GM12878 (cell line): ENCODE results near the gene KRTAP10-11. TPM values are rescaled to one million over a fixed set of nuclear protein-coding genes. Genes with fewer than 3 reads are reported as not detected.

Source experiments
- ATAC-seq: fragments of 200-7000 bp; cut with Tn5 transposase; 3 replicates; pipeline ENCODE4 v1.9.1; 2020; ENCODE audit warnings: mild to moderate bottlenecking, moderate library complexity
- BruUV-seq: library from RNA; stranded (reverse); fragments of 400-500 nt; replicated peaks from 2 replicates; lab custom pipeline; 2021; lab: Mats Ljungman, UMichigan
- CTCF ChIA-PET: fragments of 300-600 bp; sonication (Branson Sonifier 250); formaldehyde crosslinking; extraction: SDS; loops from one replicate; lab custom pipeline; 2021; ENCODE audit warnings: inconsistent platforms; lab: Yijun Ruan, JAX
- POLR2A ChIA-PET: fragments of 350-600 bp; formaldehyde crosslinking; extraction: SDS; loops from one replicate; lab custom pipeline; 2021; ENCODE audit warnings: inconsistent platforms; lab: Charles Lee
- RAD21 ChIA-PET: fragments of 300-600 bp; sonication (Branson Sonifier 250); formaldehyde crosslinking; loops from one replicate; lab custom pipeline; 2023; ENCODE audit warnings: antibody characterized with exemption; ENCODE audit not compliant: unreplicated experiment; lab: Charles Lee
- SMC1A ChIA-PET: fragments of 300-600 bp; sonication (Branson Sonifier 250); formaldehyde crosslinking; loops from one replicate; lab custom pipeline; 2023; ENCODE audit not compliant: unreplicated experiment, uncharacterized antibody; lab: Charles Lee
- DNase-seq: peaks from one replicate; pipeline ENCODE4 v3.0.0-alpha.2; 2011; ENCODE audit warnings: low read depth, low spot score
- FAIRE-seq: peaks from 3 replicates; lab custom pipeline; 2011; peaks lifted over from hg19 to GRCh38; lab: Jason Lieb, UNC
- H2AFZ ChIP-seq: 2 replicates; pipeline ENCODE4 v1.6.0; 2011; ENCODE audit warnings: low read depth, low read length, control low read depth; ENCODE audit not compliant: control insufficient read depth
- H3K27ac ChIP-seq: 2 replicates; pipeline ENCODE4 v1.5.1; 2011; ENCODE audit warnings: control low read depth; ENCODE audit not compliant: control insufficient read depth, insufficient read depth
- H3K27me3 ChIP-seq, 2 experiments: replicated peaks in 1 of 2; 2 replicates each; pipeline versions ENCODE4 v1.6.0 to v1.6.1; 2011; ENCODE audit warnings: low read length in 1 of 2; ENCODE audit not compliant: control insufficient read depth in 2 of 2, insufficient read depth in 2 of 2
- H3K36me3 ChIP-seq, 2 experiments: 2 replicates each; pipeline ENCODE4 v1.5.1; 2011; ENCODE audit warnings: low read length in 1 of 2; ENCODE audit not compliant: control insufficient read depth in 2 of 2, insufficient read depth in 2 of 2
- H3K4me1 ChIP-seq: 2 replicates; pipeline ENCODE4 v1.6.1; 2011; ENCODE audit warnings: mild to moderate bottlenecking, low read length, moderate library complexity, mixed read lengths; ENCODE audit not compliant: control insufficient read depth, insufficient read depth
- H3K4me2 ChIP-seq: 2 replicates; pipeline ENCODE4 v1.6.0; 2011; ENCODE audit warnings: control low read depth; ENCODE audit not compliant: control insufficient read depth, insufficient read depth
- H3K4me3 ChIP-seq: fragments of 200-600 bp; sonication (generic); 2 replicates; pipeline ENCODE4 v1.5.1; 2016
- H3K79me2 ChIP-seq: 2 replicates; pipeline ENCODE4 v1.6.0; 2011; ENCODE audit warnings: low read length; ENCODE audit not compliant: control insufficient read depth, insufficient read depth
- H3K9ac ChIP-seq: 2 replicates; pipeline ENCODE4 v1.8.0; 2011; ENCODE audit warnings: low read length, control low read depth, mixed read lengths; ENCODE audit not compliant: control insufficient read depth, insufficient read depth
- H3K9me3 ChIP-seq: replicated peaks from 3 replicates; pipeline ENCODE4 v1.5.1; 2011; ENCODE audit warnings: mild to moderate bottlenecking, low read length; ENCODE audit not compliant: control insufficient read depth, insufficient read depth
- H4K20me1 ChIP-seq: 2 replicates; pipeline ENCODE4 v1.6.0; 2011; ENCODE audit not compliant: control insufficient read depth, insufficient read depth
- DPF2 ChIP-seq: fragments of 450-650 bp; IDR thresholded peaks from 2 replicates; pipeline ENCODE4 v1.6.1; 2017; ENCODE audit warnings: mild to moderate bottlenecking
- IRF3 ChIP-seq: fragments of 450-650 bp; IDR thresholded peaks from 2 replicates; pipeline ENCODE4 v1.6.1; 2014; ENCODE audit warnings: mild to moderate bottlenecking
- NRF1 ChIP-seq: conservative IDR thresholded peaks from 2 replicates; pipeline ENCODE4 v1.6.1; 2011; ENCODE audit warnings: mild to moderate bottlenecking, low read depth, low read length, improper control_type of control experiment
- RB1 ChIP-seq: fragments of 450-650 bp; formaldehyde crosslinking; IDR thresholded peaks from 2 replicates; pipeline ENCODE4 v1.6.1; 2017; ENCODE audit warnings: mild to moderate bottlenecking, borderline replicate concordance
- TCF12 ChIP-seq: IDR thresholded peaks from 2 replicates; pipeline ENCODE4 v1.6.1; 2011; ENCODE audit warnings: low read depth, mild to moderate bottlenecking, low read length
- ZNF592 ChIP-seq: fragments of 450-650 bp; IDR thresholded peaks from 2 replicates; pipeline ENCODE4 v1.6.1; 2017; ENCODE audit warnings: mild to moderate bottlenecking, moderate library complexity
- WGBS: methylation state at CpG from one replicate; pipeline ENCODE4 v1.1.6; 2016; ENCODE audit warnings: low lambda C conversion rate; ENCODE audit not compliant: insufficient replicate concordance, insufficient coverage; ENCODE audit errors: missing lambda C conversion rate; 5-methylcytosine and 5-hydroxymethylcytosine counted together
- in situ Hi-C: fragments of 300-500 bp; cut with MboI; formaldehyde crosslinking; loops from 9 replicates; pipeline ENCODE4 v1.14.3; 2018; ENCODE audit warnings: mixed read lengths
- intact Hi-C: fragments of 100-400 bp; cut with micrococcal nuclease; formaldehyde crosslinking; loops from one replicate; pipeline ENCODE4 v1.14.2; 2022; ENCODE audit not compliant: unreplicated experiment
- polyA plus RNA-seq, 11 experiments: library from polyadenylated mRNA; depleted of rRNA in 4 of 11; unstranded in 6 of 11; stranded (reverse) in 5 of 11; fragments of >200 nt; fragmentation: Nextera tagmentation in 4 of 11; fragmentation: Illumina TruSeq in 1 of 11; extraction: Ambion mirVana in 4 of 11; extraction: Trizol in 1 of 11; gene quantifications; 1 replicate in 1 of 11; 2 replicates in 10 of 11; pipeline versions ENCODE4 v1.2.1 to v1.2.3, GENCODE V29; 2011 to 2016; ENCODE audit warnings: inconsistent platforms in 2 of 11, missing spikeins in 2 of 11, low read depth in 1 of 11
- total RNA-seq, 4 experiments: library from RNA; depleted of rRNA in 3 of 4; stranded (reverse); fragments of >200 nt in 3 of 4; fragmentation: Illumina TruSeq in 1 of 4; extraction: Trizol in 1 of 4; gene quantifications; 2 replicates each; pipeline versions ENCODE4 v1.2.1 to v1.2.3, GENCODE V29; 2013 to 2021

Gene KRTAP10-11
- total and polyA plus RNA-seq, 10 of the 15 experiments (the other 5 are each of a cell fraction or from before 2014, with no cell fraction given), result not detected

GRCh38 chr21:44667612-44668011 is 21.4 kb downstream of the KRTAP10-11 start:
- WGBS, result 9% methylated on average over 1 of the region's 1 CpG
- no peak for FAIRE-seq
- in situ Hi-C loops, result no loop called here

More at GRCh38 chr21:44667612-44668011, 21.4 kb downstream of the KRTAP10-11 start:
- Histone ChIP-seq H3K4me1 (no peaks in the 10 kb centered on the region), H4K20me1 (no peaks in the 10 kb centered on the region), H3K4me2 (no peak overlapping the region), H3K9ac (no peak overlapping the region), H3K9me3 (no peaks in the 10 kb centered on the region; the same call in 1 of the 3 replicates), H3K36me3 (no peaks in the 10 kb centered on the region), H3K27ac (no peak overlapping the region), H2AFZ (no peak overlapping the region), H3K27me3 (no peaks in the 10 kb centered on the region), H3K79me2 (no peaks in the 10 kb centered on the region)
- ChIA-PET POLR2A (no interaction called here), CTCF (no interaction called here), RAD21 (no interaction called here), SMC1A (no interaction called here)
- ATAC-seq, result no peak
- no TSS peak for BruUV-seq
- intact Hi-C loops, result no loop called here
- TF ChIP-seq IRF3 (no peak), DPF2 (no peak), RB1 (no peak), TCF12 (no peak), ZNF592 (no peak), NRF1 (no peak)
- TF ChIP-seq, all 136 proteins: peak for 0
- H3K4me3 ChIP-seq, result no peak overlapping the region
- no peak for DNase-seq
